ENCODE measurements around the gene PCGF5.

Gene PCGF5

DNA sequence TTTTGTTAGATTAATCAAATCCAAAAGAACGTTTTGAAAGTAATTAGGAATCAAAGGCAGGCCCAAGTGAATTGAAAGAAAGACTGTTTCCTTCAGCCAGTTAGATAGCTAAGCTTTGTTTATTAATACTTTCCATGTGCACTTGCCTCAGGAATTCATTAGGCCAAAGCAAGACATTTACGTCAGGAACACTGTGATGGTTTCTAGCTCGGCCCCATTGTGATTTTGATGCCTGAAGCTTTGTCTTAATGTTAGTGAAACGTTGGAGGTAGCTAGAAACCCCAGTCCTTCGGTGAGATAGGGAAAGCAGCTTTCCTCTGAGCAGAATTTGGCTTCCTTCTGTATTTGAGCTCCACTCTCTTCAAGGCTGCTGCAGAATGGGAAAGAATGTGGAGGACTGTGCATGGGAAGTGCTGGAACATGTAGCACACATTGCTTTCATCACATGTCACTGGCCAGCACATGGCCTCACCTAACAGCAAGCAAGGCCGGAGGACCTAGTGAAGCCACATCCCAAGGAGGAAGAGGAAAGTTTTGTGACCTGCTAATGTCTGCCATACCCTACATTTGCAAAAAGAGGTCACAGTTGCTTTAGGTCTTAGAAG, 64.1 kb downstream of the PCGF5 start:
- Histone ChIP-seq H3K36me3 (ENCODE audit: low read depth) (no peaks in the 10 kb centered on the region), H3K4me1 (ENCODE audit: insufficient read depth, poor library complexity, severe bottlenecking) (no peaks in the 10 kb centered on the region), H3K27ac (ENCODE audit: poor library complexity, severe bottlenecking) (no peak overlapping the region), H3K4me3 (ENCODE audit: severe bottlenecking) (no peak overlapping the region), H3K9me3 (ENCODE audit: severe bottlenecking) (no peaks in the 10 kb centered on the region), H3K27me3 (ENCODE audit: insufficient read depth, poor library complexity, severe bottlenecking) (no peaks in the 10 kb centered on the region)
- ATAC-seq (ENCODE audit: low read depth) (no peak), DNase-seq (ENCODE audit: low spot score) (no peak)
- TF ChIP-seq, protein P1, sequence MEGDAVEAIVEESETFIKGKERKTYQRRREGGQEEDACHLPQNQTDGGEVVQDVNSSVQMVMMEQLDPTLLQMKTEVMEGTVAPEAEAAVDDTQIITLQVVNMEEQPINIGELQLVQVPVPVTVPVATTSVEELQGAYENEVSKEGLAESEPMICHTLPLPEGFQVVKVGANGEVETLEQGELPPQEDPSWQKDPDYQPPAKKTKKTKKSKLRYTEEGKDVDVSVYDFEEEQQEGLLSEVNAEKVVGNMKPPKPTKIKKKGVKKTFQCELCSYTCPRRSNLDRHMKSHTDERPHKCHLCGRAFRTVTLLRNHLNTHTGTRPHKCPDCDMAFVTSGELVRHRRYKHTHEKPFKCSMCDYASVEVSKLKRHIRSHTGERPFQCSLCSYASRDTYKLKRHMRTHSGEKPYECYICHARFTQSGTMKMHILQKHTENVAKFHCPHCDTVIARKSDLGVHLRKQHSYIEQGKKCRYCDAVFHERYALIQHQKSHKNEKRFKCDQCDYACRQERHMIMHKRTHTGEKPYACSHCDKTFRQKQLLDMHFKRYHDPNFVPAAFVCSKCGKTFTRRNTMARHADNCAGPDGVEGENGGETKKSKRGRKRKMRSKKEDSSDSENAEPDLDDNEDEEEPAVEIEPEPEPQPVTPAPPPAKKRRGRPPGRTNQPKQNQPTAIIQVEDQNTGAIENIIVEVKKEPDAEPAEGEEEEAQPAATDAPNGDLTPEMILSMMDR (IDR thresholded peaks at IDR 0.05; ENCODE audit: poor library complexity, severe bottlenecking): no peak

DNA sequence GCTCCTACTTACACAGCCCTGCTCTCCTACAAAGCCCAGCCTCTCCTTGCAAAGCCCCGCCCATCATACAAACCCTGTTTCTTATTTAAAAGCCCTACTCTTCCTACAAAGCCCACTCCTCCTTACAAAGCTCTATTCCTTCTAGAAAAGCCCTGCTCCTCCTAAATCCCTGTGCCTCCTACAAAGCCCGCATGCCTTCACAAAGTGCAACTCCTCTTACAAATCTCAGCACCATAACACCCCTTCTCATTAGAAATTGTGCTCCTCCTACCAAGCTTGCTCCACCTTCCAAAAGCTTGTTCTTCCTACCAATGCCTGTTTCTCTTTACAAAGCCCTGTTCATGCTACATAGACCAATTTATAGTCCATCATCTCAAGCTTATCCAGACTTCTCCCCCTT, 66.1 kb downstream of the PCGF5 start:
- TF ChIP-seq, protein P1 (IDR thresholded peaks at IDR 0.05; ENCODE audit: poor library complexity, severe bottlenecking): no peak
- DNase-seq (ENCODE audit: low spot score) (no peak), ATAC-seq (ENCODE audit: low read depth) (no peak)
- no peaks in the 10 kb centered on the region for H3K36me3 ChIP-seq (ENCODE audit: low read depth)
- H3K27me3 ChIP-seq (ENCODE audit: insufficient read depth, poor library complexity, severe bottlenecking): no peaks in the 10 kb centered on the region
- H3K4me1 ChIP-seq (ENCODE audit: insufficient read depth, poor library complexity, severe bottlenecking): no peaks in the 10 kb centered on the region
- no peak overlapping the region for H3K4me3 ChIP-seq (ENCODE audit: severe bottlenecking)
- no peaks in the 10 kb centered on the region for H3K9me3 ChIP-seq (ENCODE audit: severe bottlenecking)
- H3K27ac ChIP-seq (ENCODE audit: poor library complexity, severe bottlenecking): no peak overlapping the region

DNA sequence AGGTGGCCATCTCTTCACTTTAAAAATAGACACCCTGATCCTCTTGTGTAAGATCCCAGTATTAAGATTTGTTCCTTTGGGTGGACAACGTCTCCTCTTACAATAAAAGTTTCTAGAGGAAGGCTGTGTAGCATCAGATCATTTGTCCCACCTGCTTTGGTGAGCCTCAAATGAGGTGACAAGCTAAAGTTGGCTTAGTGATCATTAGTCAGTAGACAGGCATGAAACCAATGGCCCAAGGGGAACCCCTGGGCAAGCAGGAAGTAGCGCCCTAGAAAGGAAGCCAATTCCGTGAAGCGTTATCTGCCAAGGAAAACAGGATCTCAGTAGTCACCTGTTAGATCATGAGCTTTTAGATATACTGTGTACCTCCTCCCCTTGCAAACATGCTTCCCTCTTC, 66.8 kb downstream of the PCGF5 start:
- Histone ChIP-seq H3K36me3 (ENCODE audit: low read depth) (no peaks in the 10 kb centered on the region), H3K9me3 (ENCODE audit: severe bottlenecking) (no peaks in the 10 kb centered on the region), H3K27me3 (ENCODE audit: insufficient read depth, poor library complexity, severe bottlenecking) (no peaks in the 10 kb centered on the region), H3K27ac (ENCODE audit: poor library complexity, severe bottlenecking) (no peak overlapping the region), H3K4me3 (ENCODE audit: severe bottlenecking) (no peak overlapping the region), H3K4me1 (ENCODE audit: insufficient read depth, poor library complexity, severe bottlenecking) (no peaks in the 10 kb centered on the region)
- TF ChIP-seq, protein P1 (IDR thresholded peaks at IDR 0.05; ENCODE audit: poor library complexity, severe bottlenecking): no peak
- ATAC-seq (ENCODE audit: low read depth) (no peak), DNase-seq (ENCODE audit: low spot score) (no peak)

DNA sequence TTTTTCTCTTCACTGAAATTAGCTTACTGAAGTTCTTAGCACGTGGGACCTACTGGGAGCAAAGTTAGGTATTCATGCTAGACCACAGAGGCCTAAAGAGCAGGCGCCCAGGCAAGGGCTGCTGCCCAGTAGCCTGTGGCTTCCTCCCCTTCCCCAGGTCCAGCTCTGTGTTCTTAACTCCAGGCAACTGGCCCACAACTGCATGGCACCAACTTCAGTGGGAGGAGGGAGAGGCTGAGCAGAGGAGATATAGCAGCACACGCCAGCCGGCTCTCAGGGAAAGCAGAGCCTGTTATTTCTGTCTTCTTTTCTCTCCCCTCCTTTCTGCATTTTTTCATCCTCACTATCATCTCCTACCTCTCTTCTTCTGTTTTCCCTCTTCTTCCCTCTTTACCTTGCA, 67.4 kb downstream of the PCGF5 start:
- no peaks in the 10 kb centered on the region for H3K27me3 ChIP-seq (ENCODE audit: insufficient read depth, poor library complexity, severe bottlenecking)
- no peak overlapping the region for H3K27ac ChIP-seq (ENCODE audit: poor library complexity, severe bottlenecking)
- H3K36me3 ChIP-seq (ENCODE audit: low read depth): no peaks in the 10 kb centered on the region
- TF ChIP-seq, protein P1 (IDR thresholded peaks at IDR 0.05; ENCODE audit: poor library complexity, severe bottlenecking): no peak
- ATAC-seq (ENCODE audit: low read depth) (no peak), DNase-seq (ENCODE audit: low spot score) (no peak)
- no peaks in the 10 kb centered on the region for H3K4me1 ChIP-seq (ENCODE audit: insufficient read depth, poor library complexity, severe bottlenecking)
- H3K9me3 ChIP-seq (ENCODE audit: severe bottlenecking): no peaks in the 10 kb centered on the region
- no peak overlapping the region for H3K4me3 ChIP-seq (ENCODE audit: severe bottlenecking)

DNA sequence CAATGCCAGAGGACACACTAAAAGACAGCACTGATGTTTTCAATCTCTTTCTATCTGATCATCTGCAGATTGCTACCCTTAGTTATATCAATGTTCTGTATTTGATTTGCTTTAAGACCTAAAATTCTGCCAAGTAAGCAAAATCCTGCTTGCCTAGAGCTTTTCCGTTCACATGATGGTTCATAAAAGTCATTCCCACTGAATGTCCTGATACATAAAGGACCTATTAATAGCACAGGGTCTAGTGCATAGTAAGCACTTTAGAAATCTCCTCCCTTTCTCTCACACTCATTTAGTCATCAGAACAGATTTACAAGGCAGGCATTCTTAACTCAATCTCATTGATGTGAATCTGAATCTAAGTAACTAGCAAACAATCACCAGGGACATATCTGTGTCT, 68.8 kb downstream of the PCGF5 start:
- ATAC-seq (ENCODE audit: low read depth): no peak
- no peaks in the 10 kb centered on the region for H3K36me3 ChIP-seq (ENCODE audit: low read depth)
- H3K27ac ChIP-seq (ENCODE audit: poor library complexity, severe bottlenecking): no peak overlapping the region
- no peaks in the 10 kb centered on the region for H3K4me1 ChIP-seq (ENCODE audit: insufficient read depth, poor library complexity, severe bottlenecking)
- no peak for DNase-seq (ENCODE audit: low spot score)
- H3K27me3 ChIP-seq (ENCODE audit: insufficient read depth, poor library complexity, severe bottlenecking): no peaks in the 10 kb centered on the region
- TF ChIP-seq, protein P1 (IDR thresholded peaks at IDR 0.05; ENCODE audit: poor library complexity, severe bottlenecking): no peak
- no peaks in the 10 kb centered on the region for H3K9me3 ChIP-seq (ENCODE audit: severe bottlenecking)
- no peak overlapping the region for H3K4me3 ChIP-seq (ENCODE audit: severe bottlenecking)
